Measurements from ENCODE around the gene SGK1.

- TF ChIP-seq CTCF (IDR thresholded peaks at IDR 0.05; ENCODE audit: poor library complexity) (no peak), EZH2 (IDR thresholded peaks at IDR 0.05; ENCODE audit: borderline replicate concordance) (no peak), EZH2phosphoT487 (IDR thresholded peaks at IDR 0.05; ENCODE audit: low read depth, severe bottlenecking, unreplicated experiment) (no peak)
Observed at GRCh38 chr6:134282816-134283215, 35.1 kb downstream of the SGK1 start.

Data from hepatocyte (in vitro differentiated cells).